ENCODE results near the gene MAST3. TPM values are rescaled to one million over a fixed set of nuclear protein-coding genes. Genes with fewer than 3 reads are reported as not detected.

Gene MAST3
- total and polyA plus RNA-seq, 2 of the 8 experiments (the other 6 are each of a cell fraction or from before 2014, with no cell fraction given), result 3.4 to 9.0 TPM

DNA sequence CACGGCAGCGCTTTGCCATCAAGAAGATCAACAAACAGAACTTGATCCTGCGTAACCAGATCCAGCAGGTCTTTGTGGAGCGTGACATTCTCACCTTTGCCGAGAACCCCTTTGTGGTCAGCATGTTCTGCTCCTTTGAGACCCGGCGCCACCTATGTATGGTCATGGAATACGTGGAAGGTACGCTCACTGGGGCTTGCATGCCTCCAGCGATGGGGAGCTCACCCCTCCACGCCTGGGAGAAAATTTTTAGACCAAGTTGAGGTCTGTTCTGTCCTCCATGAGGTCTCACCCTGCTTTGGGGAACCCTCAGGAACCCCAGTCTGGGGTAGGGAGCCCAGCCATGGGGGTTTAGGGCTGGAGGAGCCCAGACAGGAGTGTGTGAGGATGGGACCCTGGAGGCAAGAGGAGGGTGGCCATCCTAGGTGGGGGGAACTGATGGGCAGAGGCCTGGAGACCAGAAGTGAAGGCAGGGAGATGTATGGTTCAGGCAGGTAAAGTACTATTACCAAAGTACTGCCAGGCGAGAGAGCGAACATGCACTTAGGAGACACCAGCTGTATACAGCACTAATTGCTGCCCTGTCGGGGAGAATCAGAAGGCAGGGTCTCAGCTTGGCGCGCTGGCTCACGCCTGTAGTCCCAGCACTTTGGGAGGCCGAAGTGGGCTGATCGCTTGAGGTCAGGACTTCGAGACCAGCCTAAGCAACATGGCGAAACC, 33.1 kb downstream of the MAST3 start:
- DNase-seq (ENCODE audit: low read depth in 1 of 2, low spot score in 2 of 2), result no peak
- POLR2A ChIA-PET (ENCODE audit: partially characterized antibody), result interaction anchor here (0.7 to 1.2 kb wide), 3 partner anchors 10 to 150 kb away, joined by 3 to 4 read pairs (median 3); partner anchors contain the start of gene JUND
- H3K4me3 ChIP-seq (ENCODE audit: extremely low read depth in 1 of 4, insufficient read depth in 2 of 4, low read depth in 3 of 4, low read length in 4 of 4), result no peak overlapping the region
- TF ChIP-seq, protein P1, sequence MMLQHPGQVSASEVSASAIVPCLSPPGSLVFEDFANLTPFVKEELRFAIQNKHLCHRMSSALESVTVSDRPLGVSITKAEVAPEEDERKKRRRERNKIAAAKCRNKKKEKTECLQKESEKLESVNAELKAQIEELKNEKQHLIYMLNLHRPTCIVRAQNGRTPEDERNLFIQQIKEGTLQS (IDR thresholded peaks at IDR 0.05; ENCODE audit: insufficient read depth, low read depth, low read length), result no peak
- TF ChIP-seq EP300 (IDR thresholded peaks at IDR 0.05; ENCODE audit: borderline replicate concordance in 1 of 2, low read depth in 2 of 2, low read length in 2 of 2) (no peak), KDM1A (IDR thresholded peaks at IDR 0.05; ENCODE audit: borderline replicate concordance, low read length) (peak; percentile 89), HDAC2 (IDR thresholded peaks at IDR 0.05; ENCODE audit: borderline replicate concordance in 1 of 2, low read depth in 2 of 2, low read length in 2 of 2) (peak in 1 of 2 experiments; percentile 75; a peak in 1 of 4 replicates), GTF2F1 (IDR thresholded peaks at IDR 0.05; ENCODE audit: borderline replicate concordance, low read depth, low read length) (no peak), RAD21 (IDR thresholded peaks at IDR 0.05 in 1 of 2, conservative IDR thresholded peaks at IDR 0.05 in 1 of 2; ENCODE audit: low read depth in 2 of 2, low read length in 2 of 2) (no peak)

More for the DNA sequence above, 33.1 kb downstream of the MAST3 start:
- Histone ChIP-seq H4K8ac (ENCODE audit: extremely low read depth, insufficient read depth, low read length) (peak overlapping the region; percentile 71; the same call in 1 of the 2 replicates), H2BK12ac (ENCODE audit: low read depth, low read length) (no peak overlapping the region), H4K20me1 (replicated peaks in 1 of 2; ENCODE audit: control insufficient read depth in 1 of 2, insufficient read depth in 2 of 2, low read length in 2 of 2) (peaks cover 0 to 2% of the 10 kb centered on the region in 2 experiments), H2AK5ac (ENCODE audit: low read depth, low read length) (no peak overlapping the region), H2BK5ac (ENCODE audit: low read depth, low read length) (no peak overlapping the region), H3K79me2 (ENCODE audit: control insufficient read depth in 1 of 2, insufficient read depth in 2 of 2, low read length in 2 of 2) (no peaks in the 10 kb centered on the region), H3K23ac (ENCODE audit: insufficient read length) (no peak overlapping the region), H3K27me3 (replicated peaks in 1 of 4; ENCODE audit: control insufficient read depth in 3 of 4, extremely low read depth in 1 of 4, insufficient read depth in 3 of 4, low read length in 3 of 4) (no peaks in the 10 kb centered on the region), H3K4me2 (ENCODE audit: insufficient read depth in 1 of 2, low read depth in 2 of 2, low read length in 2 of 2) (no peak overlapping the region), H3K4me1 (replicated peaks in 1 of 4; ENCODE audit: control insufficient read depth in 3 of 4, insufficient read depth in 4 of 4, low read length in 3 of 4) (no peaks in the 10 kb centered on the region), H3K27ac (ENCODE audit: low read depth, low read length) (no peak overlapping the region), H2BK15ac (ENCODE audit: low read length) (no peak overlapping the region), H2BK120ac (replicated peaks; ENCODE audit: low read depth, low read length) (no peak overlapping the region), H4K5ac (ENCODE audit: insufficient read length, low read depth, low read length) (no peak overlapping the region), H3K9me3 (ENCODE audit: insufficient read depth in 2 of 2, low read depth in 1 of 2, low read length in 1 of 2) (no peaks in the 10 kb centered on the region), H2BK20ac (ENCODE audit: low read length) (no peak overlapping the region), H3K4ac (replicated peaks; ENCODE audit: insufficient read length, low read depth, low read length) (no peak overlapping the region), H3K14ac (ENCODE audit: insufficient read length) (no peak overlapping the region), H3K56ac (replicated peaks; ENCODE audit: insufficient read length, low read depth, low read length) (no peak overlapping the region), H3K79me1 (ENCODE audit: low read depth, low read length) (no peaks in the 10 kb centered on the region), H2AFZ (ENCODE audit: low read length) (no peak overlapping the region), H3K23me2 (ENCODE audit: low read depth, low read length) (no peaks in the 10 kb centered on the region), H3K18ac (ENCODE audit: extremely low read depth, low read length) (no peak overlapping the region), H3K9ac (replicated peaks in 1 of 4; ENCODE audit: extremely low read depth in 1 of 4, low read depth in 3 of 4, low read length in 3 of 4) (no peak overlapping the region), H4K91ac (replicated peaks; ENCODE audit: insufficient read length, low read length) (no peak overlapping the region), H3K36me3 (ENCODE audit: control insufficient read depth in 2 of 4, insufficient read depth in 4 of 4, low read length in 3 of 4) (peaks cover 0 to 15% (median 8%) of the 10 kb centered on the region in 4 experiments; a peak in 6 of 8 replicates)
- no peak for FAIRE-seq
- 92% methylated on average over 21 of the region's 21 CpGs; no CpG with 5 or more reads in 1 of the 2 experiments for WGBS, 2 experiments (ENCODE audit: extremely low coverage in 1 of 2, insufficient coverage in 1 of 2, insufficient read length in 1 of 2, insufficient replicate concordance in 2 of 2, low coverage in 1 of 2, low lambda C conversion rate in 2 of 2, missing lambda C conversion rate in 1 of 2)
- CTCF ChIA-PET (ENCODE audit: partially characterized antibody), result interaction anchor here (0.7 to 1.6 kb wide), 3 partner anchors 14 to 72 kb away, joined by 3 to 4 read pairs (median 3); no protein-coding TSS in a partner anchor

Measured in H1 (cell line).